ENCODE data around the gene HOXC10. TPM values are rescaled to one million over a fixed set of nuclear protein-coding genes. Genes with fewer than 3 reads are reported as not detected.
A peak's percentile ranks its signal among the peaks of the same experiment; 100 is the strongest.

HOXC10 gene
- total RNA-seq, 1 experiment from 2014 or later: not detected

DNA sequence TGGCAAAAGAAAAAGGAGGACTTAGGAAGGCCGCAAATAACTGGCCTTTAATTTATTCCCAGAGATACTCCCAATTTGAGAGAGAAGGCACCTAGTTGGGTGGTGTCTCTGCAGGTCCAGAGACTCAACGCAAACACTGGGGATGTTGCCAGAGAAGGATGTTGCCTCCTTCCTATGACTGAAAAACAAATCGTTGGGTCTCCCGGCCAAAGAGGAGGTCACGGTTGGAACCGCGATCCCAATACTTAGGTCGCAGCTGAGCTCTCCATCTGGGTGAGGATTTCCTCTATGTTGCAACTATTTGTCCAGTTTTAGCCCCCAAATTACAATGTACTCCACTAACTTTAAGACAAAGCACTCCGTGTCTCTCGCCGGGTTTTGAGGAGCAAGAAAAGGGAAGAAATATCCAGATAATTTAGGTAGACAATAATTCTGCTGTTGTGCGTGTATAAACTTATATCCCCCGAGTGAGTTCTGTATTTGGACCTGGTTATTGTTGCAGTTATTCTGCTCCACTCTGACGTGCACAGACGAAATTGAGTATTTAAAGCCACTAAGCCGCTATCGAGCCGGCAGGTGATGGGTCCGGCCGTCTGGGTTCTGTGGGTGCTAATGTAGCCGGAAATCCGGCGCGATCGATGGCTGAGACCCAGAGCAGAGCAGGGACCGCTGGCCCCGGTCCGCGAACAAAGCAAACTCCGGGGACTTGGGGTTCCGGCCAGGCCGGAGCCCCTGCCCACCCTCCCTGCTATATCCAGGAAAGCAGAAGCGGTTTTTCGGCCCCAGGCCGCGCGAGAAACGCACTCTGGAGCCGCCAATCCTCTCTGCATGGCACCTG, 24.5 kb upstream of the HOXC10 start:
- TF ChIP-seq, protein P1, sequence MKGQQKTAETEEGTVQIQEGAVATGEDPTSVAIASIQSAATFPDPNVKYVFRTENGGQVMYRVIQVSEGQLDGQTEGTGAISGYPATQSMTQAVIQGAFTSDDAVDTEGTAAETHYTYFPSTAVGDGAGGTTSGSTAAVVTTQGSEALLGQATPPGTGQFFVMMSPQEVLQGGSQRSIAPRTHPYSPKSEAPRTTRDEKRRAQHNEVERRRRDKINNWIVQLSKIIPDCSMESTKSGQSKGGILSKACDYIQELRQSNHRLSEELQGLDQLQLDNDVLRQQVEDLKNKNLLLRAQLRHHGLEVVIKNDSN (CRISPR knock-in tag; IDR thresholded peaks at IDR 0.05): no peak
- TF ChIP-seq ZNF138 (CRISPR knock-in tag; conservative IDR thresholded peaks at IDR 0.05) (no peak), SP1 (CRISPR knock-in tag; conservative IDR thresholded peaks at IDR 0.05) (no peak), SMAD4 (CRISPR knock-in tag; IDR thresholded peaks at IDR 0.05) (no peak), IRF2 (CRISPR knock-in tag; IDR thresholded peaks at IDR 0.05; ENCODE audit: borderline replicate concordance, low read depth) (no peak), NFYB (CRISPR knock-in tag; conservative IDR thresholded peaks at IDR 0.05; ENCODE audit: low read depth) (no peak), ZNF219 (CRISPR knock-in tag; IDR thresholded peaks at IDR 0.05; ENCODE audit: borderline replicate concordance) (no peak)
- TF ChIP-seq, protein P2, sequence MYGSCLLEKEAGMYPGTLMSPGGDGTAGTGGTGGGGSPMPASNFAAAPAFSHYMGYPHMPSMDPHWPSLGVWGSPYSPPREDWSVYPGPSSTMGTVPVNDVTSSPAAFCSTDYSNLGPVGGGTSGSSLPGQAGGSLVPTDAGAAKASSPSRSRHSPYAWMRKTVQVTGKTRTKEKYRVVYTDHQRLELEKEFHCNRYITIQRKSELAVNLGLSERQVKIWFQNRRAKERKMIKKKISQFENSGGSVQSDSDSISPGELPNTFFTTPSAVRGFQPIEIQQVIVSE (CRISPR knock-in tag; IDR thresholded peaks at IDR 0.05; ENCODE audit: borderline replicate concordance): no peak
- TF ChIP-seq, protein P3, sequence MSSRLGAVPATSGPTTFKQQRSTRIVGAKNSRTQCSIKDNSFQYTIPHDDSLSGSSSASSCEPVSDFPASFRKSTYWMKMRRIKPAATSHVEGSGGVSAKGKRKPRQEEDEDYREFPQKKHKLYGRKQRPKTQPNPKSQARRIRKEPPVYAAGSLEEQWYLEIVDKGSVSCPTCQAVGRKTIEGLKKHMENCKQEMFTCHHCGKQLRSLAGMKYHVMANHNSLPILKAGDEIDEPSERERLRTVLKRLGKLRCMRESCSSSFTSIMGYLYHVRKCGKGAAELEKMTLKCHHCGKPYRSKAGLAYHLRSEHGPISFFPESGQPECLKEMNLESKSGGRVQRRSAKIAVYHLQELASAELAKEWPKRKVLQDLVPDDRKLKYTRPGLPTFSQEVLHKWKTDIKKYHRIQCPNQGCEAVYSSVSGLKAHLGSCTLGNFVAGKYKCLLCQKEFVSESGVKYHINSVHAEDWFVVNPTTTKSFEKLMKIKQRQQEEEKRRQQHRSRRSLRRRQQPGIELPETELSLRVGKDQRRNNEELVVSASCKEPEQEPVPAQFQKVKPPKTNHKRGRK (CRISPR knock-in tag; IDR thresholded peaks at IDR 0.05; ENCODE audit: borderline replicate concordance): no peak
- H3K36me3 Mint-ChIP-seq: no peaks in the 10 kb centered on the region
- no peaks in the 10 kb centered on the region for H3K9me3 Mint-ChIP-seq
- DNase-seq (ENCODE audit: low spot score) (no peak), ATAC-seq (no peak)
- peaks cover 100% of the 10 kb centered on the region for H3K27me3 Mint-ChIP-seq (ENCODE audit: low read depth)
- POLR2A ChIA-PET: interaction anchor here (0.9 kb wide), 1 partner anchor 30 kb away, joined by 3 read pairs; no protein-coding TSS in a partner anchor
- H3K4me1 Mint-ChIP-seq: peaks cover 19% of the 10 kb centered on the region
- CTCF ChIA-PET: interaction anchor here (1.0 to 1.5 kb wide), 7 partner anchors 8 to 213 kb away, joined by 3 to 6 read pairs (median 5); partner anchors contain the start of genes HOXC10 and HOXC13
- no peak overlapping the region; the same call in 1 of the 2 replicates for H3K4me3 Mint-ChIP-seq
- no peak overlapping the region for H3K27ac Mint-ChIP-seq

DNA sequence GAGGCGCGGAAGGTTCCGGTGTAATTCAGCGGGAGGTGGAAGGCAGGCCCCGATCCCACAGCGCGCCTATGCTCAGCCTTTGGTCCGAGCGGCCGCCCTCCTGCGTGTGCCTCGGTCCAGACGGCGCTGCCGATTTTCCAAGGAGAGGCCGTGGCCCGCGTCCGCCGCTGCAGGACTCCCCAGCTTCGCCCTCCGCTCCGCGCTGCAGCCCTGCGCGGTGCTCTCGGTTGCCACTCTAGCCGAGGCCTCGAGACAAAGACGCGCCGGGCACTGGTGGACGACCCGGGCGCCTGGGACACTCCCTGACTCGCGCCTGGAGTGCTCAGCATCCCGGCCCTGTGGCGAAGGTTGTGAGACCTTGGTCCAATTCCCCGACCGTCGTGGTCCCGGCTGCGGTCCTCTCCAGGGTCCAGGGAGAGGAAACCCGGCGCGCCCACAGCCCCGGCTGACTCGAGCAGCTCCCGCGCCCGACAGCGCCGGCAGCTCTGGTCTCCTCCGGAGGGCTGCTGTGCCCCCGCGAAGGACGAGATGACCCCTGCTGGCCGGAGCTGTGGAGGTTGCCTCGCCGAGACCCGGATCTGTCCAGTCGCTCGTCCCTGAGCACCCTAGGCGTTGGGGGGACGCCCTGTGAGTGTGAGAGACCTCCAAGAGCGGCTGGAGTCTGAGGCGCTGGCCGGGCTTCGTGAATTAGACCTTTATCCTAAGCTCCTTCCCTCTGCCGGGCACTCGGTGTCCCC, 23.8 kb upstream of the HOXC10 start:
- CTCF ChIA-PET: interaction anchor here (0.9 to 1.5 kb wide), 9 partner anchors 9 to 214 kb away, joined by 3 to 6 read pairs (median 4); partner anchors contain the start of genes HOXC10 and HOXC13
- POLR2A ChIA-PET: interaction anchor here (0.9 kb wide), 1 partner anchor 29 kb away, joined by 3 read pairs; no protein-coding TSS in a partner anchor
- Mint-ChIP-seq H3K27me3 (ENCODE audit: low read depth) (peaks cover 100% of the 10 kb centered on the region), H3K4me1 (peaks cover 17% of the 10 kb centered on the region), H3K36me3 (no peaks in the 10 kb centered on the region), H3K27ac (no peak overlapping the region), H3K9me3 (no peaks in the 10 kb centered on the region), H3K4me3 (no peak overlapping the region)
- TF ChIP-seq, protein P4, sequence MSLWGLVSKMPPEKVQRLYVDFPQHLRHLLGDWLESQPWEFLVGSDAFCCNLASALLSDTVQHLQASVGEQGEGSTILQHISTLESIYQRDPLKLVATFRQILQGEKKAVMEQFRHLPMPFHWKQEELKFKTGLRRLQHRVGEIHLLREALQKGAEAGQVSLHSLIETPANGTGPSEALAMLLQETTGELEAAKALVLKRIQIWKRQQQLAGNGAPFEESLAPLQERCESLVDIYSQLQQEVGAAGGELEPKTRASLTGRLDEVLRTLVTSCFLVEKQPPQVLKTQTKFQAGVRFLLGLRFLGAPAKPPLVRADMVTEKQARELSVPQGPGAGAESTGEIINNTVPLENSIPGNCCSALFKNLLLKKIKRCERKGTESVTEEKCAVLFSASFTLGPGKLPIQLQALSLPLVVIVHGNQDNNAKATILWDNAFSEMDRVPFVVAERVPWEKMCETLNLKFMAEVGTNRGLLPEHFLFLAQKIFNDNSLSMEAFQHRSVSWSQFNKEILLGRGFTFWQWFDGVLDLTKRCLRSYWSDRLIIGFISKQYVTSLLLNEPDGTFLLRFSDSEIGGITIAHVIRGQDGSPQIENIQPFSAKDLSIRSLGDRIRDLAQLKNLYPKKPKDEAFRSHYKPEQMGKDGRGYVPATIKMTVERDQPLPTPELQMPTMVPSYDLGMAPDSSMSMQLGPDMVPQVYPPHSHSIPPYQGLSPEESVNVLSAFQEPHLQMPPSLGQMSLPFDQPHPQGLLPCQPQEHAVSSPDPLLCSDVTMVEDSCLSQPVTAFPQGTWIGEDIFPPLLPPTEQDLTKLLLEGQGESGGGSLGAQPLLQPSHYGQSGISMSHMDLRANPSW (CRISPR knock-in tag; conservative IDR thresholded peaks at IDR 0.05; ENCODE audit: low read depth): no peak
- TF ChIP-seq ZNF219 (CRISPR knock-in tag; IDR thresholded peaks at IDR 0.05; ENCODE audit: borderline replicate concordance): peak; percentile 47; the same call in 1 of the 2 replicates
- DNase-seq (ENCODE audit: low spot score): no peak
- peak; percentile 23 for ATAC-seq

DNA sequence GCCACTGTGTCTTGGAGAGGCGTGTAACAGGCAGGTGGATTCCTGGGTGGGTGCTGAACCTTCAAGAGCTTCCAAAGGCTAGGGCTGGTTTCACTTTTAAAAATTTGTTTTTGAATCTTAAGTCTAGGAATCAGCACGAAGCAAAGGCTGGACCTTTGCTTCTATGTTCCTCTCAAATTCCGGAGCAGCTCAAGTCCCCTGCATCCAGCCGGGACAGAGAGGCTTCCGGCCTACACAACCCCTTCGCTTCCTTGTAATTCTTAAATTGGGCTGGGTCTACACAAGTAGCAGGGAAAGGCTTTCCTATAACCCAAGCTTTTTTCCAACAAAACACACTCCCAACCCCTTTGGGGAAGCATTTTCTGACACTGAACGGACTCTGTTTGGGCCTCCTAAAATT, 21.9 kb upstream of the HOXC10 start:
- no peaks in the 10 kb centered on the region for H3K9me3 Mint-ChIP-seq
- DNase-seq (ENCODE audit: low spot score) (no peak), ATAC-seq (no peak)
- no peak overlapping the region for H3K27ac Mint-ChIP-seq
- TF ChIP-seq RELA (CRISPR knock-in tag; IDR thresholded peaks at IDR 0.05; ENCODE audit: borderline replicate concordance): no peak
- TF ChIP-seq RORB (CRISPR knock-in tag; IDR thresholded peaks at IDR 0.05): no peak
- no peak for TF ChIP-seq NFATC4 (CRISPR knock-in tag; IDR thresholded peaks at IDR 0.05)
- TF ChIP-seq, protein P5, sequence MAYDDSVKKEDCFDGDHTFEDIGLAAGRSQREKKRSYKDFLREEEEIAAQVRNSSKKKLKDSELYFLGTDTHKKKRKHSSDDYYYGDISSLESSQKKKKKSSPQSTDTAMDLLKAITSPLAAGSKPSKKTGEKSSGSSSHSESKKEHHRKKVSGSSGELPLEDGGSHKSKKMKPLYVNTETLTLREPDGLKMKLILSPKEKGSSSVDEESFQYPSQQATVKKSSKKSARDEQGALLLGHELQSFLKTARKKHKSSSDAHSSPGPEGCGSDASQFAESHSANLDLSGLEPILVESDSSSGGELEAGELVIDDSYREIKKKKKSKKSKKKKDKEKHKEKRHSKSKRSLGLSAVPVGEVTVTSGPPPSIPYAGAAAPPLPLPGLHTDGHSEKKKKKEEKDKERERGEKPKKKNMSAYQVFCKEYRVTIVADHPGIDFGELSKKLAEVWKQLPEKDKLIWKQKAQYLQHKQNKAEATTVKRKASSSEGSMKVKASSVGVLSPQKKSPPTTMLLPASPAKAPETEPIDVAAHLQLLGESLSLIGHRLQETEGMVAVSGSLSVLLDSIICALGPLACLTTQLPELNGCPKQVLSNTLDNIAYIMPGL (CRISPR knock-in tag; IDR thresholded peaks at IDR 0.05): no peak
- peaks cover 100% of the 10 kb centered on the region for H3K27me3 Mint-ChIP-seq (ENCODE audit: low read depth)
- ChIA-PET POLR2A (no interaction called here), CTCF (interaction anchor here (1.0 to 1.5 kb wide), 3 partner anchors 11 to 205 kb away, joined by 3 to 4 read pairs (median 3); partner anchors contain the start of gene HOXC10)
- peaks cover 23% of the 10 kb centered on the region for H3K4me1 Mint-ChIP-seq
- H3K4me3 Mint-ChIP-seq: no peak overlapping the region
- no peaks in the 10 kb centered on the region for H3K36me3 Mint-ChIP-seq
